NCI-H1092 (cell line): ENCODE data around the gene INTS15.

Source experiments
- DNase-seq: peaks from one replicate; lab custom pipeline; 2025; lab: John Stamatoyannopoulos, UW

The INTS15 gene

DNA sequence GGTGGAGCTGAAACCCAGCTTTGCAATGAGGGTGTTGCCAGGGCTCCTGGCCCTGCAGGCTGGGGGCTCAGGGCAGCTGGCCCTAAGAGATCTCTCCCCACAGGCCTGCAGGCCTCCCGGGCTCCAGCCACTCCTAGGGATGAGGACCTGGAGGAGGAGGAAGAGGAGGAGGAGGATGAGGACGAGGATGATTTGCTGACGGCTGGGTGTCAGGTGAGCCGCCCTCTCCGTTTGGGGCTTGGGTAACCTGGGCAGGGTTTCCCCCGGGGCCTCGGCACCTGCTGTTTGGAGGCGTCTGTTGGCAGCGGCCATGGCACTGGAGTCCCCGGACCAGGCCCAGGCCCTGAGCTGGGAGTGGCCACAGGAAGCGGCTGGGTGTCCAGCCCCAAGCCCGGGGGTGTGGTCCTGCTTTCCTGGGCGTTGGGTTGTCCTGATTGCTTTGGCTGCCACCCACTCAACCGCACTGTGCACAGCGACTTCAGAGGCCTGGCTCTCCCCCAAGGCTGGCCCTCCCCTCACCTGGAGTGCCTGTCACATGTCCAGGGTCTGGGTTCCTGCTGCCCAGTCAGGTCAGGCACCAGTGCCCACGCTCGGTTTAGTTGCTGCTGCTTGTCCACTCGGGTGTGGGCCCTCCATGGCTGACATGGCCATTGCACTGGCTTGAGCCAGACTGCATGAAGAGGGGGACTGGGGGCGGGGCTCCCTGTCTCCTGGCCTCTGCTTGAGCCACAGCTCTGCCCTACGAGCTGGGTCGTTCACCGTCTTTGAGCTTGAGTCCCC is 53.2 kb downstream of the INTS15 start:
- DNase-seq: no peak

DNA sequence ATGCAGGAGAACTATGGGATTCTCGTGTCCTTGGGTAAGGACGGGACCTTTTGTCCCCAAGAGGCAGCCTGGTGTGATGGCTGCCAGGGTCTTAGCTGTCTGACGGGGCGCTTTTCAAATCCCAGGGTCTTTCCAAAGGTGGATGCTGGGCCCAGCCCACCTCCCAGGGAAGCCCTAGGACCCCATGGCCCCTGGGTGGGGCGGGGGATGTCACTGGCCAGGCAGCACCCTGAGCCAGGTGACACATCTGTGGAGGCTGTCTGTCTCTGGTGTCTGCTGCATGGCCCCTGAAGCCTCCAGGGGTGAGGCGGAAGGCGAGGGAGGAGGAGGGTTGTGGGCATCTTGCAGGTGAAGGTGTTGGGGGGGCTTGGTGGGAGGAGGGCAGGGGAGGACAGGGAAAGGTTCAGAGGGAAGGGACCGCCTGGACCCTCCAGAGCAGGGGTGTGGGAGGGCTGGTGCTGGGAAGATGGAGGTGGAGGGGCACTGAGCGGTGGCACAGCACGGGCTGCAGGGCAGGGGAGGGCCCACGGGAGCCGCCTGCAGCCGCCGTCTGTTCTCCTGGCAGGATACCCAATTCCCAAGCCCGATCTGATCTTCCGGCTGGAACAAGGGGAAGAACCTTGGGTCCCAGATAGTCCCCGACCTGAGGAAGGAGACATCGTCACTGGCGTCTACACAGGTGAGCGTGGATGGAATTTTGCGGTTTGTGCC is 54.2 kb downstream of the INTS15 start:
- DNase-seq: no peak

DNA sequence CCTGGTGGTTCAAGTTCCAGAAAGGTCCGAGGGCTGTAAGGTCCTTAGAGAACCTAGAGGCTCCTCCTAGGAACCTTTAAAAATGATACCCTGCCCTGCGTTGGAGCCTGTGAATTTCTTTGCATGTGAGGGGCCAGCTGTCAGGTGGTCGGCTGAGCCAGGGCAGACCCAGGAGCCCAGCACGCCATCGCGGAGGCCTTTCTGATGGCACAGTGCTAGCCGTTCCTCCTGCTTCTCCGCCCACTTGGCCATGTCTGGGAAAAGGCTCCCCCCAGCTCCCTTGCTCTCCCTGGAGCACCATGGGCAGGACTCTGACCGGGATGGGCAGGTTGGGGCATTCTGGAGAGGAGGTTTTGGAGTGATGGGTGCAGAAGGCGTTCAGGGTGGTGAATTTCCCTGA is 54.9 kb downstream of the INTS15 start:
- DNase-seq: no peak

DNA sequence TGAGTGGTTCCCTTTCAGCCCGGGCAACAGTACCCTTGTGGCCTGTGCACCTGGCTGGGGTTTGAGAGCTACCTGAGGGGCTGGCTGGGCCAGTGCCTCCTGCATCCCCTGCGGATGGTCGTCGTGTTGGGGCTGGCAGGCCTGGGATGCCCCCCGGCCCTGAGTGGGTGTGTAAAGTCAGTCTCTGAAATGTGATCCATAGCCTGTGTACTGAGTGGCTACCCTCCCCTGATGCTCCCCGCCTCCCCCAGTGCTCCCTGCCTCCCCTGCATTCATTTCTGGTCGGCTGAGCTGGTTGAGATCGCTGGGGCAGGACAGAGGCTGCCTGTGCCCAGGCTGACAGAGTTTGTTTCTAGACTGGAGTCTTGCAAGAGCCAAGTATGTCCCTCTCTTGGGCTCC is 56.6 kb downstream of the INTS15 start:
- no peak for DNase-seq

DNA sequence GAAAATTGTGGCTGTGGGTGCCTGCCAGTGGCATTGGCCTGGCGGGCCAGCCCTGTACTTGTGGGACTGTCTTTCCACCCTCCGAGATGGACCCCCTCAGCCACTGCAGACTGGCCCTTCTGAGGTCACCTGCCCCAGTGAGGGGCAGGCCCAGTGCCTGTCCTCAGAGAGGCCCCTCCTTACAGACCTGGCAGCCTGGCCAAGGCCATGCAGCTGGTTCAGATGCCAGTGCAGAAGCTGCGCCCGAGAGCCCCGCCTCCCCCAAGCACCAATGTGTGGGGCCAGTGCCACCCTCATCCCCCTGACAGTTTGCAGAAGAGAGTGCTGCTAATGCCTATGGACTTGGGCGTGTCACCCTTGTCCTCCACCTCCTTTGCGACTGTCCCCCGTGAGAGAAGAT is 57.3 kb downstream of the INTS15 start:
- no peak for DNase-seq

DNA sequence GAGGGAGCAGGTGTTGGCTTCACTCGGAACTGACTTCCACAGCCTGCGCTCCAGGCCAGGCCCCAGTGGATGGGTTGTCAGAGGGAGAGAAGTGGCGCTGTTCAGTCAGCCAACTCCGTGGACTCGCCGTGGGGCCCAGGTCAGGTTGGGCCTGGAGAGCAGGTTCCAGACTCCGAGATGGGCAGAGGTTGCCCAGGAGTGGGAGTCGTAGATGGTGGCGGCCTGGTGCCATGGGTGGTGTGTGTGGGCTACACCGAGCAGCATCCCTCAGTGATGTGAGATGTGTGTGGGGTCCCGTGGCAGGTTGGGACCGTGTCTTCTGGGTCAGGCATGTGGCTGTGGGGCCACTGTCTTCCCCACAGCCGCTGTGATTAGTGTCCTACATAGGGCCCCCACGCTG is 57.7 kb downstream of the INTS15 start:
- no peak for DNase-seq

DNA sequence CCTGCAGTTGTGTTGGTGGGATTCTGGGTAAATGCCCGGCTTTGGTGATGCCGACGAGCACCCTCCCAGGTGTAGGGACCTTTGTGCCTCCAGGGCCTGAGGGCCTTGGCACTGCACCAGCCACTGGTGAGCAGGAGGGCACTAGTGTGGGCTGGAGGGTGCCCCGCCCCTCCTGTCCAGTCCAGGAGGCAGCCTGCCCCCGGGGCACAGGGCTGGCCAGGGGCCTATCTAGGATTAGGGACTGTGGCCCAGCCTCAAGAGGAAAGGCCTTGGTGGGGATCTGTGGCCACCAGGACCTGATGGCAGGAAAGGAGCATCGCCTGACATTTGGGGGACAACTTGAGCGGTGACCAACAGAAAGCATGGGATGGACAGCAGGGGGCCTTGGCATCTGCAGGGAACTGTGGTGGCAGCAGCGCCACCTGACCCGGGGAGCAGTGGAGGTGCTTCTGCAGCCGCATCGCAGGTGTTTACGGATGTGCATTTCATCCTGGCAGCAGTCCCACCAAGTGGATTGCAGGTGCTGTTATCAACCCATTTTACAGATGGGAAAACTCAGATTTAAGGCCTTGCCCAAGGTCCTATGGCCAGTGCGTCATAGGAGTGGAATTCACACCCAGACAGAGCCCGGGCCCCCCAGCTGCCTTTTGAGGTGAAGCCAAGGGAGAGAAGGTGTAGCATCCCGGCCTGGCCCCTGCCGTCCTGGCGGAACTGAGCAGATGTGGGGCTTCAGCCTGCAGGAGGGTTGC is 58.4 kb downstream of the INTS15 start:
- DNase-seq: no peak

DNA sequence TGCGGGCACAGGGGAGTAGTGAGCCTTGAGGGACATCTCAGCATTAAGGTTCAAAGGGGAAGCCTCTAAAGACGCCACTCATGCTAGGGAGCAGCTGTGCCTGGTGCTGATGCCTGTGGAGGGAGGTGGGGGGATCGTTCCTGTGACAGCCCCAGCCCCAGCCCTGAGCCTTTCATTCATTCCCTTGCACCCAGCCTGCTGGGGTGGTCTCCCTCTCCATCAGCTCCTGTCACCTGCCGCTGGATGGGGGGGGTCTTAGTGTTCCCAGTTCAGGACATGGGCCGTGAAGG is 58.9 kb downstream of the INTS15 start:
- DNase-seq: no peak

DNA sequence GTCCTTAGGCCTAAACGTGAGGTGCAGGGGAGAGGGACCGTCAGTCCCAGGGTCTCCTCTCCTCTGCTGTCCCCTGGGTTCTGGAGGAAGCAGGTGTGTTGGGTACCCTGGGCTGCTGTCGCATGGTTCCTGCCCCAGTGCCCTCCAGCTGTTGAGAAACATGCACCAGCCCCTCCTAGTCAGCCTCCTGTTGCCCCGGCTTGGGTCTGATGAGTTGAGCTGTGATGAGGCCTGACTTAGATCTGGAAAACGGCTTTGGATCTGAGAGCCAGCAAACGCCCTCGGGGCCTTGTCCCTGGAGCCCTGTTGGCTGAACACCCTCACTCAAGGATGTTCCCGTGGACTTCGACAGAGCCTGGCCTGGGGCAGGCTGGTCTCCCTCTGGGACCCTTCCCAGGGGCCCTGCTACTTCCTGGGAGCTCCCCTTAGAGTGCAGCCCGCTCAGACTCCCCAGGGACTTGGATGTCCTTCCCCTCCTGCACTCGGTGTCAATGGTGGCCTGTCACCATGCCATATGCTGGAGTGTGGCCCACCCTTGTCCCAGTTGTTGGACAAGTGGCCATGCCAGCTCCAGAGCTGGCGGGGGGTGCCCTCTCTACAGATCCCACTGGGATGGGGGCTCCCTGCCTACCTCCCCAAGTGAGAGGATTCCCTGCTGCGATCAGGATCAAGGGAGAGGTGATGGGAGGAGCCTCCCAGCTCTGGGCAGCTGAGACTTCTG is 59.6 kb downstream of the INTS15 start:
- DNase-seq: no peak

DNA sequence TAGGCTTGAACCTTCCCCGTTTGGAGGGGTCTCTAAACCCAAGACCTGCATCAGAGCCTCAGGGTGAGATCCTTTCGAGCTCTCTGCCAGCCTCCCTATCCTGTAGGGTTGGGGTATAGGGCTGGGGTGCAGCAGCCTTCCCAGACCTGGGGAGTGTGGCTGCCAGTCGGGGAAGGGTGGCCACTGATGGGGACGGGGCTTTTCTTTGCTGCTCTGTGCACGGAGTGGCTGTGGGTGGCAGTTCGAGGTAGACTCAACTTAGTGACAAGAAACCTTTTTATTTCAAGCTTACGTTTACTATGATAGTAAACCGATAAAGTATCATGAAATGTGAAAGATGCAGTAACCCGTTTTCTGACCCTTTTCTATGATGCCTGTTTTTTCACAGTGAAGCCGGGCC is 60.3 kb downstream of the INTS15 start:
- no peak for DNase-seq

DNA sequence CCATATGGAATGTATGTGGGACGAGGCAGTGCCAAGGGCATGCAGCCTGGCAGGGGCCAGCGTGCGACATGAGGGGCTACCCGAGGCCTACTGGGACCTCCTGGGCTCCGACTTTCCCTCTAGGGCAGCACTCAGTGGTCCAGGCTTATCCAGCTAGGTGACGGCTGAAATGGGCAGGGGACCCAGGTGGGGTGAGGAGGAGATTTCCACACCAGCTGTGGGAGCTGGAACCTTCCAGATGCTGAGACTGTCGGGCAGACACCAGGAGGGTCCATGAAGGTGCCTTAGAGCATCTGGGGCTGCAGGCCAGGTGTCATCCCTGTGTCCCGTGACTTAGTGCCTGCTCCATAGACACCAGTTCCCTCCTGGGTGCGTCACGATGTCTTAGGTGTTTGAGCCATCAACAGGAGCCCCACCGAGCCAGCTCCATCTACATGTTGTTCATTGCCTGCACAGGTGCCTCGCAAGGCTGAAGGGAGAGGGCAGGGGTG is 60.7 kb downstream of the INTS15 start:
- DNase-seq: no peak

DNA sequence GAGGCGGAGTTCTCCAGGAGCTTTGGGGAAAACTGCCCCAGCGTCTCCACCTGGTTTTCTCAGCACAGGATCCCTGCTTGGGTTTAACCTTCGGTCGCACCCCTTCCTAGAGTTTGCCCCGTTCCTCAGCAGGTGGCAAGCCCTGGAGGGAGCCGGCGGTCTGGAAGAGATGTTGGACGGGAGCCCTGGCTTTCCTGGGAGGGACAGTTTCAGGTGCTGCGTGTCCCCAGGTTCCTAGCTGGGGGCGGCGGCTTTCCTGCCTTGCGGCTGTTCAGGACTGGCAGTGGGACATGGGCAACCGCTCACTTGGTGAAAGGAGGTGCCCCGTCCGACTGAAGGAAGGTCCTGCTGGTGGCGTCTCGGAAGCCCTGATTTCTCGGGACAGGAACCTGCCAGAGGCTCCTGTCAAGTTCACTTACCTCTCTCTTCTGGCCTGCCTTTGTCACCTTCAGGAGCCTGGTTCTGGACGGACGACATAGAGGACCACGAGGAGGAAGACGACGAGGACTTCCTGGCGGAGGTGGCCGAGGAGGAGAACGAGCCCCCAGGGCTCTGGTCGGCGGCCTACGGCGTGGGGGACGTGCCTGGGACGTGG is 62.1 kb downstream of the INTS15 start:
- DNase-seq: no peak

DNA sequence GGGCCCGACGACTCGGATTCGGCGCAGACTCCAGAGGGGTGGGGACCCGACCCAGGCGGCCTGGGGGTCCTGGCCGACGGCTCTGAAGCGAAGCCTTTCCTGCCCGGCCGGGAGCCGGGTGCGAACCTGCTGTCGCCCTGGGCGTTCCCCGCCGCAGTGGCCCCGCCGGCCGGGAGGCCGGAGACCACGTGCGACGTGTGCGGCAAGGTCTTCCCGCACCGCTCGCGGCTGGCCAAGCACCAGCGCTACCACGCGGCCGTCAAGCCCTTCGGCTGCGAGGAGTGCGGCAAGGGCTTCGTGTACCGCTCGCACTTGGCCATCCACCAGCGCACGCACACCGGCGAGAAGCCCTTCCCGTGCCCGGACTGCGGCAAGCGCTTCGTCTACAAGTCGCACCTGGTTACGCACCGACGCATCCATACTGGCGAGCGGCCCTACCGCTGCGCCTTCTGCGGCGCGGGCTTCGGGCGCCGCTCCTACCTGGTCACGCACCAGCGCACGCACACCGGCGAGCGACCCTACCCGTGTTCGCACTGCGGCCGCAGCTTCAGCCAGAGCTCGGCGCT is 62.7 kb downstream of the INTS15 start:
- DNase-seq: no peak

DNA sequence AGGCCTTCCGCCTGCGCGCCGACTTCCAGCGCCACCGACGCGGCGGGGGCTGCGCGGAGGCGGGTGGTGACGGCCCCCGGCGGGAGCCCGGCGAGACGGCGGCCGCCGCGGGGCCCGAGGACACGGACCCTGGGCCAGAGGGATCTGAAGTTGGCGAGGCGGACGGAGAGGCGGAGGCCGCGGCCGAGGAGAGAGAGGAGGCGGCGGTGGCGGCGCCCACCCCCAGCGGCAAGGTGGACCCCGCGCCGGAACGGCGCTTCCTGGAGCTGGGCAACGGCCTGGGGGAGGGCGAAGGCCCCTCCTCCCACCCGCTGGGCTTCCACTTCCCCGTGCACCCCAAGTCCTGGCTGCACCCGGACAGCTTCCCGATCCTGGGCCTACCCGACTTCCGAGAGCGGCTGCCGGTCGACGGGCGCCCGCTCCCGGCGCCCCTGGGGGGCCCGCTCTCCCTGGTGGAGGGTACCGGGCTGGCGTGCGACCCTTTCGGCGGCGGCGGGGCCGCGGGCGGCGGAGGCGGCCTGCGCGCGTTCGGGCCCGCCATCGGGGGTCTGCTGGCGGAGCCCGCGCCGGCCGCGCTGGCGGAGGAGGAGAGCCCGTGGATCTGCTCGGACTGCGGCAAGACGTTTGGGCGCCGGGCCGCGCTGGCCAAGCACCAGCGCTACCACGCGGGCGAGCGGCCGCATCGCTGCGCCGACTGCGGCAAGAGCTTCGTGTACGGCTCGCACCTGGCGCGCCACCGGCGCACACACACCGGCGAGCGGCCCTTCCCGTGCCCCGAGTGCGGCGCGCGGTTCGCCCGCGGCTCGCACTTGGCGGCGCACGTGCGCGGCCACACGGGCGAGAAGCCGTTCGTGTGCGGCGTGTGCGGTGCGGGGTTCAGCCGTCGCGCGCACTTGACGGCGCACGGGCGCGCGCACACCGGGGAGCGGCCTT is 63.5 kb downstream of the INTS15 start:
- DNase-seq: no peak

DNA sequence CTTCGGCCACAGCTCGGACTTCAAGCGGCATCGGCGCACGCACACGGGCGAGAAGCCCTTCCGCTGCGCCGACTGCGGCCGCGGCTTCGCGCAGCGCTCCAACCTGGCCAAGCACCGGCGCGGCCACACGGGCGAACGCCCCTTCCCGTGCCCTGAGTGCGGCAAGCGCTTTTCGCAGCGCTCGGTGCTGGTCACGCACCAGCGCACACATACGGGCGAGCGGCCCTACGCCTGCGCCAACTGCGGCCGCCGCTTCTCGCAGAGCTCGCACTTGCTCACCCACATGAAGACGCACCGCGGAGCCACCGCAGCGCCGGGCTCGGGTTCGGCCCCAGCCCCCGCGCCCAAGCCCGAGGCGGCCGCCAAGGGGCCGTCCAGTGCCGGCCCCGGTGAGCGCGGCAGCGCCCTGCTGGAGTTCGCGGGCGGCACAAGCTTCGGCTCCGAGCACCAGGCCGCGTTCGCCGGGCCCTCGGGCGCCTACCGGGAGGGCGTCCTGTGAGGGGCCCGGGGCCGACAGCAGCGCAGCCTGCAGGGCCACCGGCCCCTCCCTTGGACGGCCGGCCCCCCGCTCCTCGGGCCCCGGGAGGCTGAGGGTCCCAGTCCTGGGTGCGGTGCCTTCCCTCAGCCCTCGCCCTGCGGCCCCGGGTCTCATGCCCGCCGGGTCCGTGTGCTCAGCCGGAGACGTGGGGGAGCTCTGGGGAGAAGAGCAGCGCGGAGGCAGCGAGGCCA is 64.5 kb downstream of the INTS15 start:
- no peak for DNase-seq

DNA sequence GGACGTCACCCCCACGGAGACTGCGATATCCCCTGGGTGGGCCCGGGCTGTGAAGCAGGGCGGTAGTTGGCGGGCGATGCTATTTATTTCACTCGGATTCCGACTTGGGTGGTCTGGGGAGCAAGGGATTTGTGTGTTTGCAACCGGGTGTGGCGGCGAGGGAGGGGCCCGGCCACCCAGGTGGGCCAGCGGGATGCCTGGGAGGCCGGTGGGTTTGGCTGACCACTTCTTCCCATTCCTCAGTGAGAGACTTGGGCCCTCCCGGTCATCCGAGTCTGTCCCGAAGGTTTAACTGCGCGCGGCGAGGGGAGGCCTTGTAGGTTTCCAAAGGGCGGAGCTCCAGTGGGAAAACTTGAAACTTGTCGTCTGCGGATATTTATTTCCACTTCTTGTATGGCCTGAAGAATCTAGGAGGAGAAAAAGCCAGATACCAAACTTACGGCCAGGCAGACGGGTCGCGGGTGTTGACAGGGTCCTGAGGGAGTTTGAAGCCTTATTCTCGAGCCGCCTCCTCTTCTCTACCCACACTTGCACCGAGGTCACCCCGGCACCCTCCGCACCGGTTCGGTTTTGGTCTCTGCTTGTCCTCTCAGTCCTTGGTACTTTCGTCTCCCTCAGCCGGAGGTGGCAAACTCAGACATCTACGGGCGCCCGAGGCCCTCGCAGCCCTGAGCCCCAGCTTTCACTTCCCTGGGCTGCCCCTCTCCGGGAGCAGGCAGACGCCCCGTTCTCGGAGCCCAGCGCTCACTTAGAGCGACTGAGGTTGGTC is 65.2 kb downstream of the INTS15 start:
- no peak for DNase-seq

DNA sequence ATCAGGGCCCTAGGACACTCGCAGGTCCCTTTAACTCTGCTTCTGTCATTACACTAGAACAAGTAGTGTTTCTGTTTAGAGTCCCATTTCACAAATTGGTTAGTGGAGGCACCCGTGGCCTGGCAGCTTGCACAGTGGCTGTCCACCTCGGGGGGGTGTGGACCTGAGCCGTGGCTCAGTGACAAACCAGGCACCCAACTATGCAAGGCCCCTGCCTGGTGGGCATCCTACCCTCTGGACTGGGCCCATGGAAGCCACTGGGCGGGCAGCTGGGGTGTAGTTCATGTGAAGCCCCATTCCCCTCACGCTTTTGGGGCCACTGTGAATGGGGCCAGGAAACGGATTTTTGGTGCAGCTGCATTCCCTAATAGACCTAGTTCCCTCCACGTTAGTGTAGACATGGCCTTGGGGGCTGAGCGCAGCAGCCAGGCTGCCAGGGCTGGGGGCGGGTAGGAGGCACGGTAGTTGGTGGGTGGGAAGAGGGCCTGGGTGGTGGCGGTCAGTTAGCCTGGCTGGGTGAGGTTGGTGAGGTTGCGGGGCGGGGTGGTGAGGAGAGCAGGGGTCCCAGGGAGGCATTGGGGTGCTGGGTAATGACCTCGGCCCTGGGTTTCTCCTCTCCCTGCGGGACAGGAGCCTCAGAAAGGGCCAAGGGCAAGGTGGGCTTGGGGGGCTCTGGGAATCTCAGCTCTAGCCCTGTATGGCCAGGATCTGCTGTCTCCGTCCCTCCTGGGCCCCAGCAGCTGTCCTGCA is 66.0 kb downstream of the INTS15 start:
- DNase-seq: no peak

DNA sequence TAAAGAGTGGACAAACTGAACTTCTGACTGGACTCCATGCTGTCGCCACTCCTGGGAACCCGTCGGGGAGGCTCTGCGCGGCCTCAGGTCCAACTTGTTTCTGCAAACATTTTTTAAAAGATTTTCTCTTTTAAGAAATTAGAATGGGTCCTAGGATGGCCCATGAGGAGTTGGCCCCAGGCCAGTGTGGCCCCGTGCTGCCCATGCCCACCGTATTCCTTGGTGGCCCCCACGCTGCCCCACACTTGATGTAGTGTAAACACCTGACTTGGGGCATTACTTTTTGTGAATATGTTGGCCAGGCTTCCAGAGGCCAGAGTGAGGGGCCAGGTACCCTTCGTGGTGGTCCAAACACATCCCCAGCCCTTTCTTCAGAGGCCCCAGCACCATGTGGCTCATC is 66.6 kb downstream of the INTS15 start:
- no peak for DNase-seq
